HL-60/S4 (cell line): ENCODE data around the gene NKAIN2.
"Not testable (repeated sequence)": the region's sequence is repeated elsewhere in the genome, so short reads cannot be mapped to it uniquely, and the experiment has no call there.

Source experiments
- in situ Hi-C: fragments of 300-500 bp; cut with MboI; formaldehyde crosslinking; loops from 2 replicates; pipeline ENCODE4 v1.14.3; 2022; ENCODE audit warnings: low sequenced_read_pairs

The NKAIN2 gene

DNA sequence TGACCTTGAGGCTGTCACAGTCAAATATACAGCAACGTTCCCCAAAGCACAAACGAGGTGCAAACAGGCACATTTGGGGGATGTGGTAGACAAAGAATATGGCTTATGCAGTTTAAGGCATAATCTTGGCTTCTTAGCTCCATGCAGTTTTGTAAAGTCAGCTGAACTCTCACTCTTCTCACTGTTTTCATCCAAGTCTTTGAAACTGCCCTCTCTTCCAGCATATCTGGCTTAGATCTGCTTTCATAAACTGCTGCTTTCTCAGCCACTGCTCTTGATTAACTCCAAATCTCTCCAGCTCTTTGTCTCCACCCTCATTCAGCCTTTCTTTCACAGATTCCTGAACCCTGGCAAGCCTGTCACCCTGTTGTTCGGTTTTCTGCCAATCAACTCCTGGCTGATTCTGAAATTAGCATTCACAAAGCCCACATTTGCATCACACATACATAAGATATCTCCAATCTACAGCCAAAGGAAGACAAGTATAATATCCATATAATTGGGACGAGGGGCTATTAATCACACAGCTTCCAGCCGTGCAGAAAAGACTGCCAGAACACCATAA is 857.5 kb downstream of the NKAIN2 start:
- in situ Hi-C loops: no loop called here

GRCh38 chr6:124668028-124668427 is 864.4 kb downstream of the NKAIN2 start:
- in situ Hi-C loops: no loop called here

DNA sequence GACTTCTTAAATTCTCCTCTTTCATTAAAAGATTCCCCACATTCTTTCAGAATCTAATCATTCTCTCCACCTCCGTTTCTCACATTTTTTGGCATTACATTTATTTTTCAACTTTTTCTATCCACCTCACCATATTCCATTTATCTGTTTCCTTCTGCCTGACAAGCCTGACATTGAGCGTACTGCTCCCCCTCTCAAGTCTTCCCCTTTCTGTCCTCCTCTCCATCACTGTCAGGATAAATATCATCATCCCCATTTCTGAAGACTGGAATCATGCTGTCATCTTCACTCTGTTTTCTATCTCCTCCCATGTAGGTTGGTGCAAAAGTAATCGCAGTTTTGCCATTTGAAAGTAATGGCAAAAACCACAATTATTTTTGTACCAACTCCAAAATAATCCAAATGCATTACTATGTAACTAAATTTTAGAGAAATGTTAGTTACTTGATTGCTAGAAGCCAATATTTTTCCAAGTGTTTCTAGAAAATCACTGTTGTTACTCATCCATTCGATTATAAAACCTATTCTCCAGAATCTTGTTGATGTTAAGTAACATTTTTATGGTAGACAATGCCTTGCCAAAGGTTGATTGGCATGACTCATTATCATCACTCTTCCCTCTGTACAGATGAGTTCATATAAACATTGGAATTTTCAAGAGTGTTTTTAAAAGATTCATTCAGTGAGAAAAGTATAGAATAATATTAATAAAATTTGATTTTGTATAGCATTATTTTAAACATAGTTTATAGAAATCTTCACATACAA is 866.2 kb downstream of the NKAIN2 start:
- in situ Hi-C loops: no loop called here

- in situ Hi-C loops: no loop called here
Observed at GRCh38 chr6:124670801-124671200, 867.1 kb downstream of the NKAIN2 start.

- in situ Hi-C loops: no loop called here
Observed at GRCh38 chr6:124671324-124671723, 867.7 kb downstream of the NKAIN2 start.

DNA sequence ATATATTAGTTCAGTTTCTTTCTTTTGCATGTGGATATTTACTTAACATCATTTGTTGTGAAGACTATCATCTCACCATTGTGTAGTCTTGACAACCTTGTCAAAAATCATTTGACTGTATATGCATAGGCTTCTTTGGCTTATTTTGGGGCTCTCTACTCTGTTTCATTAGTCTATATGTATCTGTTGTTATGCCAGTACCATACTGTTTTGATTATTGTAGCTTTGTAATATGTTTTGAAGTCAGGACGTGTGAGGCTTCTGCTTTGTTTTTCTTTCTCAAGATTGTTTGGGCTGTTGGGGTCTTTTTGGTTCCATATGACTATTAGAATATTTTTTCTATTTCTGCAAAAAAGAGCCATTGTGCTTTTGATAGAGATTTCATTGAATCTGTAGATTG is 870.4 kb downstream of the NKAIN2 start:
- in situ Hi-C loops: no loop called here

DNA sequence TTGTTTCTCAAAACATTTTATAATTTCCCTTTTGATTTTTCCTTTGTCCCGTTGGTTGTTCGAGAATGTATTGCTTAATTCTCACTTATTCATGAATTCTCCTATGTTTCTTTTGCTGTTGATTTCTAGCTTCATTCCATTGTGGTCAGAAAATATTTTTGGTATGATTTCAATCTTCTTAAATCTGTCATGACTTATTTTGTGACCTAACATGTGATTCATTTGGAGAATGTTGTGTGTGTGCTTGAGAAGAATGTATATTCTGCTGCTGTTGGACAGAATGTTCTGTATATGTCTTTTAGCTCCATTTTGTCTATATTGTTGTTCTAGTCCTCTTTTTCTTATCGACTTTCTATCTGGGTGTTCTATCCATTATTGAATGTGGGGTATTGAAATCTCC is 872.4 kb downstream of the NKAIN2 start:
- in situ Hi-C loops: no loop called here

GRCh38 chr6:124677874-124678273 is 874.2 kb downstream of the NKAIN2 start:
- in situ Hi-C loops: no loop called here

GRCh38 chr6:124679387-124679786 is 875.7 kb downstream of the NKAIN2 start:
- in situ Hi-C loops: no loop called here

DNA sequence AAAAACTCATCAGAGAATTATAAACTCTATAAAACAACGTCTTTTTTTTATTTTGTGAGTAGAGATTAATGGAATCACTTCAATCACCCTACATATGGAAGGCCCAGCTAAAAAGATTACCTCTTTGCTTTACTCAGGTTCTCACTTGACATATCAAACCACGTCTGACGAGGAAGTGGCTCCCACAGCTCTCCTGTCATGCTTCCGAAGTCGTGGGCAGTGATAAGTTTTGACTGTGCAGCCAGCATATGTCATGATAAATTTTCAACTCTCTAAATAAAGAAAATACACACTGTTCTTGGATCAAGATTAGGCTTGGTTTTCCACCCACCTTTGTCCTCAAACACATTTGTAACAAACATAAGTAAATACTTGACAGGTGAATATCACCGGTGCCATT is 879.1 kb downstream of the NKAIN2 start:
- in situ Hi-C loops: no loop called here

DNA sequence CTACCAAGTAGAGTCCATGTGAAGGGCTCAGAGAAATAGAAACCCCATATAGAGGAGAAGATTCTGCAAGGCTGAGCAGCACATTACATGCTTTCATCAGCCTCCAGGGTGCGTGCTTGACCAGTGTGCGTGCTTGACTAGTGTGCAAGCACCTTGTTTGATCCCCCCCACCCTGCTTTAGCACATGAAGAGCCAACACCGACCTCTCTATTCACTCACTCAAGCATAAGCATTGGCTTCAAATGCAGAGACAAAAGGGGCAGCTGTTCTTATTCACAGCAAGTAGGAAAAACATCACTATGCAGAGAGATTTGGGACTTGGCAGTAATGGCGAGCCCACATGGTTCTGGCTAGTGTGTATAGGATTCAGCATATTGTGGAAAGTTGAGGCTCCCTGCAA is 879.8 kb downstream of the NKAIN2 start:
- in situ Hi-C loops: no loop called here

- in situ Hi-C loops: no loop called here
Observed at GRCh38 chr6:124684621-124685020, 881.0 kb downstream of the NKAIN2 start.

- in situ Hi-C loops: no loop called here
Observed at GRCh38 chr6:124688369-124688768, 884.7 kb downstream of the NKAIN2 start.

- in situ Hi-C loops: no loop called here
Observed at GRCh38 chr6:124694139-124694705, 890.6 kb downstream of the NKAIN2 start.

DNA sequence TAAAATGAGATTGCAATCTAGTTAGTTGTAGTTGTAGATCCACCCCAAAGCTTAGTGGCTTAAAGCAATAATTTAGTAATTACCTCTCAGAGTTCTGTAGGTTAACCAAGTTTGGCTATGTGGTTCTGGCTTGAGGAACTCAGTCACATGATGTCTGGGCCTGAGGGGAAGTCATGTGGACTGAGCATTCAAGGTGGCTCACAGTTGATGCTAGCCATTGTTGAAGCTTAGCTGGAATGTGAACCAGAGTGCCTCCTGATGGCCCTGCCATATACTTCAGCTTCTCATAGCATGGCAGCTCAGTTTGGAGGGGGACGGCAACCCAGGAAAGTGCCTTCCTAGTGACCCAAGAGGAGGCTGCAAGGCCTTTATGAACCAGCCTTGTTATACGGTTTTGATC is 895.4 kb downstream of the NKAIN2 start:
- in situ Hi-C loops: no loop called here

GRCh38 chr6:124703541-124703940 is 899.9 kb downstream of the NKAIN2 start:
- in situ Hi-C loops: no loop called here

DNA sequence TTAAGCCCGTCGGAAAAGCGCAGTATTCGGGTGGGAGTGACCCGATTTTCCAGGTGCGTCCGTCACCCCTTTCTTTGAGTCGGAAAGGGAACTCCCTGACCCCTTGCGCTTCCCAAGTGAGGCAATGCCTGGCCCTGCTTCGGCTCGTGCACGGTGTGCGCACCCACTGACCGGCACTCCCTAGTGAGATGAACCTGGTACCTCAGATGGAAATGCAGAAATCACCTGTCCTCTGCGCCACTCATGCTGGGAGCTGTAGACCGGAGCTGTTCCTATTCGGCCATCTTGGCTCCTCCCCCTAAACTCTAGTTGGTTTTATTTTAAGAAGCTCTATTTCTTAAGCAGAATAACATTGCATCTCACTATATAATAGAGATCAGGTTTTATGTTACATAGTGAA is 908.9 kb downstream of the NKAIN2 start:
- in situ Hi-C loops: not testable (repeated sequence)

GRCh38 chr6:124714728-124715127 is 911.1 kb downstream of the NKAIN2 start:
- in situ Hi-C loops: no loop called here

DNA sequence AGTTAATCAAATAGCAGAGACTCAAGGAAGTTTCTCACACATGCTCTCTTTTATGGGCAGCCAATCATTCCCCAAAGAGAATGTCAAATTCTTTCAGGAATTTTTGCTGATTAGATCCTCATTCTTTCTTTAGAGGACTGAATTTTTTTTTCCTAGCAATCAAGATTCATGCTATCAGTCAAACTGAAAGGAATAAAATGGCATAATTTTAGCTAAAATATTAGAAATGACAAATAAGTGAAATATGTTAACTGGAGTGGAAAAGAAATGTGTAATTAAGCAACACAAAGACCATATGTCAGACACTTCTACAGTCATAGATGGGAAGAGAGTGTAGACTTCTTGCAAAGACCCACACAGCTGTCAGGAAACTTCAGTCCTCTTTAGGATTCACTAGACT is 916.2 kb downstream of the NKAIN2 start:
- in situ Hi-C loops: no loop called here

- in situ Hi-C loops: no loop called here
Observed at GRCh38 chr6:124721331-124721730, 917.7 kb downstream of the NKAIN2 start.

DNA sequence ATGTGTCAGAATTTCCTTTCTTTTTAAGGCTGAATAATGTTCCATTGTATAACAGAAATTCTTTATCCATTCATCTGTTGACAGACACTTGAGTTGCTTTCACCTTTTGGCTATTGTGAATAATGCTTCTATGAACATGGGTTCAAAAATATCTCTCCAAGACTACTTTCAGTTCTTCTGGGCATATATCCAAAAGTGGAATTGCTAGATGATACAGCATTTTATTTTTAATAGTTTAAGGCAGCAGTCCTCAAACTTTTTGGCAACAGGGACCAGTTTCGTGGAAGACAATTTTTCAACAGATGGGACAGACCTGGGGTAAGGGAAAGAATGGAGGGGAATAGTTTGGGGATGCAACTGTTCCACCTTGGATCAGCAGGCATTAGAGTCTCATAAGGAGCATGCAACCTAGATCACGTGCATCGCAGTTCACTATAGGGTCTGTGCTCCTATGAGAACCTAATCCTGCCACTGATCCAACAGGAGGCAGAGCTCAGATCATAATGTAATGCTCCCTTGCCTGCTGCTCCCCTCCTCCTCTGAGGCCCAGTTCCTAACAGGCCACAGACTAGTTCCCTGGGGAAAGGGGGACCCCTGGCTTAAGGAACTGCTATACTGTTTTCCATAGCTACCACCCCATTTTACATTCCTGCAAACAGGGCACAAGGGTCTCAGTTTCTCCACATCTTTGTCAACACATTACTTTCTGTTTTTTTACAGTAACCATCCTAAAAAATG is 918.6 kb downstream of the NKAIN2 start:
- in situ Hi-C loops: no loop called here

DNA sequence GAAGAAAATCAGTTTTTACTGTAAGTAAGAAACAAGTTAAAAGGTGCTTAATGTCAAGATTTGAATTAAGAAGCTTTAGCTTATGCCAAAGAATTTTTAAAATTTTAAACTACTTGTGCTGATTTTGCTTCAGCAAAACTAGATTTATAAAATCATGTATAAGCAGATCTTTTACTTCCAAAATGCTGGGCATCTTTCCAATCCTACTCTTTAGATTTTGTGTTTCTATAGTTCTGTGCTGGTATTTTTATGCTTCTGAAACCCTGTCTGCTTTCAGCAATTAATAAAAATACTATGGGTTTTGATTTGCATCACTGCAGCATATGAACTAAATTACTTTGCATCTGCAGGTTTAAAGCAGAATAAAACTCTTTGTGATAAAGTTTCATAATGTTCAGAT is 920.0 kb downstream of the NKAIN2 start:
- in situ Hi-C loops: no loop called here
